GM23248 (cell line): ENCODE measurements around the gene GRB14.

Experiments
- EZH2 ChIP-seq: fragments of 200-600 bp; sonication (generic); IDR thresholded peaks from 2 replicates; pipeline ENCODE4 v1.6.1; 2018; ENCODE audit warnings: antibody characterized with exemption, mild to moderate bottlenecking; ENCODE audit not compliant: insufficient read depth, poor library complexity, severe bottlenecking
- EZH2phosphoT487 ChIP-seq: fragments of 200-600 bp; sonication (generic); IDR thresholded peaks from 2 replicates; pipeline ENCODE4 v1.6.1; 2018; ENCODE audit warnings: antibody characterized with exemption, moderate library complexity, mild to moderate bottlenecking, low read depth; ENCODE audit not compliant: insufficient read depth

DNA sequence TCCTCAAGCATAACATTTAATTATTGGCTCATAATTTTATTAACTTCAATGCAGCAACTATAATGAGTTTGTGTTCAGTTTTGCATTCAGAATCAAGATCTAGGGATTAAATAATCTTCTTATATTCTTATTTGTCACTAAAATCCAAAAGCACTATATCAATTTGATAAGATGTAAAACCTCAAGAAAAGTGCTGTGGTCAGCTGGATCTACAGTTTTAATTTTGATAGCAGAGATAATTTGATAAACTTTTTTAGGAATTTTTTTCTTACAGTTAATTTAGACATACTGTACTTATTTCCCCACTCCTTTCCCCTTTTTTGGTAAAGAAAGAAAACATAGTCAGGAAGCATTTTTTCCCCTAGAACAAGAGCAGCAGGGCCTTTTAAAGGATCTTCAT lies 146.4 kb downstream of the GRB14 start:
- TF ChIP-seq EZH2phosphoT487, result no peak
- TF ChIP-seq EZH2, result no peak
